IPS-20b (cell line): ENCODE measurements around the gene MMAB.

Source experiments
- H3K27ac ChIP-seq: one replicate; pipeline ENCODE4 v1.5.1; 2013; ENCODE audit warnings: low read length
- H3K27me3 ChIP-seq: 2 replicates; pipeline ENCODE4 v1.6.1; 2013; ENCODE audit warnings: mild to moderate bottlenecking, low read length, inconsistent platforms; ENCODE audit not compliant: insufficient read depth
- H3K36me3 ChIP-seq: 2 replicates; pipeline ENCODE4 v1.6.1; 2013; ENCODE audit warnings: low read depth, mild to moderate bottlenecking, inconsistent platforms, low read length, moderate library complexity; ENCODE audit not compliant: insufficient read depth
- H3K4me1 ChIP-seq: 2 replicates; pipeline ENCODE4 v1.6.1; 2013; ENCODE audit warnings: mild to moderate bottlenecking, control low read depth, inconsistent platforms, low read length, moderate library complexity; ENCODE audit not compliant: insufficient read depth
- H3K4me3 ChIP-seq: 2 replicates; pipeline ENCODE4 v1.5.1; 2013; ENCODE audit warnings: mild to moderate bottlenecking, low read length, inconsistent platforms
- H3K9ac ChIP-seq: 2 replicates; pipeline ENCODE4 v1.6.1; 2013; ENCODE audit warnings: low read depth, mild to moderate bottlenecking, inconsistent platforms, low read length, moderate library complexity
- H3K9me3 ChIP-seq: 2 replicates; pipeline ENCODE4 v1.6.1; 2013; ENCODE audit warnings: mild to moderate bottlenecking, low read depth, low read length, inconsistent platforms; ENCODE audit not compliant: insufficient read depth

The MMAB gene

GRCh38 chr12:109555431-109556315 lies 17.6 kb downstream of the MMAB start:
- H3K27ac ChIP-seq = no peak overlapping the region
- no peak overlapping the region for H3K9ac ChIP-seq
- no peaks in the 10 kb centered on the region for H3K27me3 ChIP-seq
- no peaks in the 10 kb centered on the region for H3K4me1 ChIP-seq
- H3K4me3 ChIP-seq = no peak overlapping the region
- H3K36me3 ChIP-seq = no peaks in the 10 kb centered on the region
- H3K9me3 ChIP-seq = no peaks in the 10 kb centered on the region

GRCh38 chr12:109554761-109555160 lies 18.5 kb downstream of the MMAB start:
- H3K9ac ChIP-seq = no peak overlapping the region
- no peaks in the 10 kb centered on the region for H3K4me1 ChIP-seq
- no peak overlapping the region for H3K4me3 ChIP-seq
- H3K36me3 ChIP-seq = no peaks in the 10 kb centered on the region
- no peak overlapping the region for H3K27ac ChIP-seq
- no peaks in the 10 kb centered on the region for H3K27me3 ChIP-seq
- no peaks in the 10 kb centered on the region for H3K9me3 ChIP-seq

GRCh38 chr12:109553906-109554500 lies 19.3 kb downstream of the MMAB start:
- Histone ChIP-seq H3K36me3 (no peaks in the 10 kb centered on the region), H3K4me1 (no peaks in the 10 kb centered on the region), H3K27ac (no peak overlapping the region)

GRCh38 chr12:109553483-109553882 lies 19.8 kb downstream of the MMAB start:
- no peak overlapping the region for H3K4me3 ChIP-seq
- no peaks in the 10 kb centered on the region for H3K36me3 ChIP-seq
- H3K9me3 ChIP-seq = no peaks in the 10 kb centered on the region
- H3K27me3 ChIP-seq = no peaks in the 10 kb centered on the region
- H3K9ac ChIP-seq = no peak overlapping the region
- H3K4me1 ChIP-seq = no peaks in the 10 kb centered on the region
- H3K27ac ChIP-seq = no peak overlapping the region

More at GRCh38 chr12:109553906-109554500, 19.3 kb downstream of the MMAB start:
- Histone ChIP-seq H3K27me3 (no peaks in the 10 kb centered on the region), H3K4me3 (no peak overlapping the region), H3K9me3 (no peaks in the 10 kb centered on the region), H3K9ac (no peak overlapping the region)

DNA sequence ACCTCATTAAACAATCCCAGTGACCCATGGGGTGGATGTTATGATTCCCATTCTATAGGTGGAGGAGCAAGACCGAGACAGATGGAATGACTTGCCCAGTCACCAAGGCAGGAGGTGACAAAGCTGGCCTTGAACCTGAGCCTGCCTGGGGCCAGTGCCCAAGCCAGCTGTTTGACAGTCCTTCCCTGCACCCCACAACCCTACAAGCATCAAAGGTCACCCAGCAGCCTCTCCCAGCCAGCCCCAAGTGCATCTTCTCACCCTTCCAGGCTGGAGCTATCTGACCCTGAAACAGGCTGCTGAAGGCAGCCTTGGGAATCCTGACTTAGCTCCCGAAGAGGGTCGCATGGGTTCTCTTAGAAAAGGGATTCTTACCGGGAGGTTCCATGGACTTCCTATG lies 20.3 kb downstream of the MMAB start:
- H3K4me1 ChIP-seq = no peaks in the 10 kb centered on the region
- no peak overlapping the region for H3K9ac ChIP-seq
- no peaks in the 10 kb centered on the region for H3K9me3 ChIP-seq
- H3K36me3 ChIP-seq = no peaks in the 10 kb centered on the region
- H3K27ac ChIP-seq = no peak overlapping the region
- no peaks in the 10 kb centered on the region for H3K27me3 ChIP-seq
- no peak overlapping the region for H3K4me3 ChIP-seq

DNA sequence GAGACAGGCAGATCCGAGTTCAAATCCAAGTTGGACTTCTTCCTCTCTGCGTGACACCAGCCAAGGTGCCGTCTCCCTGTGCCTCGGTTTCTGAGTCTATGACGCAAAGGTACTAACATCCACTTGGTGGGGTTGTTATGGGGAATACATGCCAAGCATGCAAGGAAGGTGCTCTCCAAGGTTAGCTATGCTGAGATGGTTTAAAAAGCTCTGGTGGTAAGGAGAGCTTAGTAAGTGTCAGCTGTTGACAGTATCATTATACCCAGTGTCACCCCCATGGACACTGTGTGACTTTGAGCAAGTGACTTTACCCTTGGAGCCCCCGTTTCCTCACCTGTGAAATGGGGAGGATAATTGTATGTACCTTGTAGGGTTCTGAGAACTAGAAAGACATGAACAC lies 22.2 kb downstream of the MMAB start:
- Histone ChIP-seq H3K27me3 (no peaks in the 10 kb centered on the region), H3K36me3 (no peaks in the 10 kb centered on the region), H3K4me3 (no peak overlapping the region), H3K9me3 (no peaks in the 10 kb centered on the region), H3K27ac (no peak overlapping the region), H3K4me1 (no peaks in the 10 kb centered on the region), H3K9ac (no peak overlapping the region)

GRCh38 chr12:109550281-109550680 lies 23.0 kb downstream of the MMAB start:
- no peak overlapping the region for H3K9ac ChIP-seq
- H3K9me3 ChIP-seq = no peaks in the 10 kb centered on the region
- no peaks in the 10 kb centered on the region for H3K4me1 ChIP-seq
- no peaks in the 10 kb centered on the region for H3K36me3 ChIP-seq
- no peaks in the 10 kb centered on the region for H3K27me3 ChIP-seq
- no peak overlapping the region for H3K4me3 ChIP-seq
- H3K27ac ChIP-seq = no peak overlapping the region

- Histone ChIP-seq H3K9me3 (no peaks in the 10 kb centered on the region), H3K27ac (no peak overlapping the region), H3K4me3 (no peak overlapping the region), H3K27me3 (no peaks in the 10 kb centered on the region), H3K9ac (no peak overlapping the region), H3K36me3 (no peaks in the 10 kb centered on the region), H3K4me1 (no peaks in the 10 kb centered on the region)
Measured at GRCh38 chr12:109549613-109550270, 23.6 kb downstream of the MMAB start.

GRCh38 chr12:109548258-109548657 lies 25.0 kb downstream of the MMAB start:
- H3K27me3 ChIP-seq = no peaks in the 10 kb centered on the region
- no peak overlapping the region for H3K27ac ChIP-seq
- no peaks in the 10 kb centered on the region for H3K36me3 ChIP-seq

DNA sequence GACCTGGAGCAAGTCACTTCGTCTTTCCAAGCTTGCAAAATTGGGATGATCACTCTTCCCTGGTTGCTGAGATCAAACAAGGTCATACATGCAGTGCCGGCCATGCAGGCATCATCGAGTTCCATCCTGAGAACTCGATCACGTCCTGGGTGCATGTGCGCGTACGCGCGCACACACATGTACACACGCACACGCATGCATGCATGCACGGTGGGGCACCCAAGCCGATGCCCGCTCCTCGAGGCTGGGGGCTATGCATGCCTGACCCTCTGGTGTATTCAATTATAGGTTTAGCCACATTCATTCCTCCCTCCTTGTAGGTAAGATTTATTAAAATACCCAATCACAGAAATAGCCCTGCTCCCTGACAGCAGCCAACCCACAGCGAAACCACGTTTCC lies 26.0 kb downstream of the MMAB start:
- H3K36me3 ChIP-seq = no peaks in the 10 kb centered on the region
- H3K4me3 ChIP-seq = no peak overlapping the region
- no peaks in the 10 kb centered on the region for H3K27me3 ChIP-seq
- no peak overlapping the region for H3K27ac ChIP-seq
- H3K9ac ChIP-seq = no peak overlapping the region
- H3K9me3 ChIP-seq = no peaks in the 10 kb centered on the region
- no peaks in the 10 kb centered on the region for H3K4me1 ChIP-seq

More at GRCh38 chr12:109548258-109548657, 25.0 kb downstream of the MMAB start:
- H3K4me3 ChIP-seq = no peak overlapping the region
- H3K4me1 ChIP-seq = no peaks in the 10 kb centered on the region
- no peaks in the 10 kb centered on the region for H3K9me3 ChIP-seq
- no peak overlapping the region for H3K9ac ChIP-seq

- Histone ChIP-seq H3K9ac (no peak overlapping the region), H3K4me3 (no peak overlapping the region), H3K9me3 (no peaks in the 10 kb centered on the region), H3K27ac (no peak overlapping the region), H3K4me1 (no peaks in the 10 kb centered on the region), H3K36me3 (no peaks in the 10 kb centered on the region), H3K27me3 (no peaks in the 10 kb centered on the region)
Measured at GRCh38 chr12:109545826-109546225, 27.5 kb downstream of the MMAB start.
